OCI-M2 (cell line): Measurements from ENCODE around the gene PLCE1.

Experiments used
- DNase-seq: peaks from one replicate; lab custom pipeline; 2025; ENCODE audit not compliant: unreplicated experiment; lab: John Stamatoyannopoulos, UW

PLCE1 gene

DNA sequence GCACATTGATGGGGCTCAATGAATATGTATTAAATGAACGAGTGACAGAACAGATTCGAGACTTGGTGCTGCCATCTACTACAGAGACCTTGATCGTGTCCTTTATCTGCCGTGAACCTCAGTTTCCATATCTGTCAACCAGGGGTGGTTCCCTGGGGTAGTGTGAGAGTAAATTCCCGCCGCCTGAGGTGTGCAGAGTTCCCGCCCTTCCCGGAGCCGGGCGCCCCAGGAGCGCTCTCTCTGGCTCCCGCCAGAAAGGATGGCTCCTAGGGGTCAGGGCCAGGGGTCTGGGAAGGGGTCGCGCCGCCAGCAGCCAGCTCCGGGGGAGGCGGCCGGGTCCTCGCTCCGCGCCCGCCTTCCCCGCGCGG, 333 bp upstream of the PLCE1 start:
- DNase-seq = no peak

DNA sequence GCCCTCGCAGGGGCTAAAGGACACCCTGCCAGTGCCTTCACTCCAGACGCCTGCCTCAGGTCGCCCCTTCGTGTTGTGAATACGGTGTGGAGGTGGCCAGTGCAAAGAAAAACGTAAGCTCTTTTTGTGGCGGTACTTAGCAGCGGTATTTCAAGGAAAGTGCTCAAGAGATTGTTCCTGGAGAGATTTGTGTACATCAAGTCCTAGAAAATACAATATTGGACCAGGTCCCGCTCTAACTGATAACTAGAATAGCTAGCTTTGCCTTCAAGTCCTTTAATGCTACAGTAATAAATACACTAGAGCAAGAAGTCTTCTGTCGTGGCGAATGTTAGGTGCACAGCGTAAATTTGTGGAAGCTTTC, 689 bp downstream of the PLCE1 start:
- DNase-seq = no peak

DNA sequence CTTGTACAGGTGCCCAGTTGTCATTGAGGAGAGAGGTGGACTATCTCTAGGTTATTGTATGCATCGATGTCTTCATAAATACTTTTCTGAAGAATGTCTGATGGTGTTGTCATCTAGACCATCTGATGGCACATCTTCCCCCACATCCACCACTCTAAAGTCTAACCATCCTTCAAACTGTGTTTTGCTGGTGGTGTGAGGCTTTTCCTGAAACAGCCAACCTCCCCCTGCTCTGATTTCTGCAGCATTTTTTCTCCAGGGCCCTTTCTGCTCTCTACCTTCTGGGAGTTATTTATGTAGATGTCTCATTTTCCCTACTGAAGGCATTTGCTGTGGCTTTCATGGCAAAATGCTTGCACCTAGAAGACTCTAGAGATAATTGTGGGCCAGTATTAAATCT, 1.5 kb downstream of the PLCE1 start:
- DNase-seq = no peak

DNA sequence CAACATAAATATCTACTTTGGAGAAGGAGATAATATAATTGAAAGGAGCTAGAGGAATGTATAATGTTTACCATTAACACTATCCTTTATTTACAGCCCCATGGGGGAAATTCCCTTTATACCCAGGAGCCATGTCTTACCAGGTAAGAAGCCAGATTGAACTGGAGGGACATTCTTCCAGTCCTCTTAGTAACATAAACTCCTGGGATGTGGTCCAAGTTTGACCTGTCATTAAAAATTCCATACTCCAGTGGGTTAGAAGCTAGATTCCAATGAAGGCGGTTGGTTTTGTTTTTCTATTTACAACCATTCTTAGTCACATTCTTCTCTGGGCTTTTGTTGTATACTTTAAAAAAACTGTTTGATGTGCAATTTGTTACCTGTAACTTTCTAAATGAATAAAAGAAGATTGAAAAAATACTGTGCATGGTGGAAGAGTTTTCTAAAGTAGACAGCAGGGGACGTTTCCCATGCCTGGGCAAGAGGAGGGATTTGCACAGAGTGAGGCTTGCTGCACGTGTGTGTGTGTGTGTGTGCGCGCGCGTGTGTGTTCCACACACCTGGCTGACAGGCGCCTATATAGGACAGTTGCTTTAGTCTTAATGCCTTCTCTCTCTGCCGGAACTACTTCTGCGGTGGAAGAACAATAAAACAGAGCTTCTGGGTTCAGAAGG, 2.0 kb downstream of the PLCE1 start:
- DNase-seq = no peak

DNA sequence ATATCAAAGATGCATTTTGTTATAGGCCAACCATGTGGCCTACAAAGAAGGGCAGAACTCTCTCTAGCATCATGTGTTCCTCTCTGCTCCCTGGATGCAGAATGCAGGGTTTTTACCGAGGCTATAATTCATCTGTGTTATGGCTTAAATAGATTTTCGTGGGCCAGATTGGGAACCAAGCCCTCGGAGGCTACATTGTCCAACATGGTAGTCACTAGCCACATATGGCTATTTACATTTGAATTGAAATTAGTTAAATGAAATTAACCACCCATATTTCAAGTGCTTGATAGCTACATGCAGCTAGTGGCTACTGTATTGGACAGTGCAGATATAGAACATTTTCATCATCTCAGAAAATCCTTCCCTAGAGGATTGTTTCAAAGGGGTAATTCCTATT, 2.8 kb downstream of the PLCE1 start:
- no peak for DNase-seq

DNA sequence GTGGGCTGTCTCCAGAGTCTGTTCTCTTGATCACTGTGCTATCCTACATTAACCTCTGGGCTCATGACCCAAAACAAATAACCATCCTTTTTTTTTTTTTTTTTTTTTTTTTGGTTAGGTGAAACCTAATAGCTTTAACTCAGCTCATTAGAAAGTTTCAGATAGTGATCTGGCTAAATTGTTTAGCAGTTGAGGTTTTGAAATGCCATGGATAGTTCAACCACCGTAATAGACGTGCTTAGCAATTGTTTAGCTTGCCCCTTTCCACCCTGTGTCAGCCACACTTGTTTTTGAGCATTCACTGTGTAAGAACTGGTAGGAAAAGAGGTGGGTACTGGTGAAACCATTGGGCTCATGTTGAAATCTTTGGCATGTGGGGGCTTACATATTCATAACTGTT, 3.8 kb downstream of the PLCE1 start:
- DNase-seq = no peak

DNA sequence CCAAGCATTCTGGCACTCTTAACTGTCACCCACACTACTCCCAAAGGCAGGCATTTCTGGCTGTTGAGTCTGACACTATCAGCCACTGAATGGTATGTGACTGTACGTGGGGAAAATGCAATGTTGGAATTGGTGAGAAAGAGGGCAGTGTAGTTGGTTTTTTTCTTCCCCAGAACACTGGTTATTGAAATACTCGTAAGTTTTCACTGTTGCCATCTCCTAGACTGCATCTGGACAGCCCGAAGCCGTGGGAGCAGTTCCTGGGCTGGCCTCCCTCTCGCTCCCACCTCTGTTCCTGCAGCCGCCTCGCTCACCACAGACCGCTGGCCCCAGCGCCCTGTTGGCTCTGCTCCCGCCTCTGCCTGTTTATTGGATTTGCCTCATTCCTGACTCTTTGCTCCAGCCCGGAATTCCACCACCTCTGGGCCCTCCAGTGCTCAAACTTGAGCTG, 5.7 kb downstream of the PLCE1 start:
- DNase-seq = no peak

DNA sequence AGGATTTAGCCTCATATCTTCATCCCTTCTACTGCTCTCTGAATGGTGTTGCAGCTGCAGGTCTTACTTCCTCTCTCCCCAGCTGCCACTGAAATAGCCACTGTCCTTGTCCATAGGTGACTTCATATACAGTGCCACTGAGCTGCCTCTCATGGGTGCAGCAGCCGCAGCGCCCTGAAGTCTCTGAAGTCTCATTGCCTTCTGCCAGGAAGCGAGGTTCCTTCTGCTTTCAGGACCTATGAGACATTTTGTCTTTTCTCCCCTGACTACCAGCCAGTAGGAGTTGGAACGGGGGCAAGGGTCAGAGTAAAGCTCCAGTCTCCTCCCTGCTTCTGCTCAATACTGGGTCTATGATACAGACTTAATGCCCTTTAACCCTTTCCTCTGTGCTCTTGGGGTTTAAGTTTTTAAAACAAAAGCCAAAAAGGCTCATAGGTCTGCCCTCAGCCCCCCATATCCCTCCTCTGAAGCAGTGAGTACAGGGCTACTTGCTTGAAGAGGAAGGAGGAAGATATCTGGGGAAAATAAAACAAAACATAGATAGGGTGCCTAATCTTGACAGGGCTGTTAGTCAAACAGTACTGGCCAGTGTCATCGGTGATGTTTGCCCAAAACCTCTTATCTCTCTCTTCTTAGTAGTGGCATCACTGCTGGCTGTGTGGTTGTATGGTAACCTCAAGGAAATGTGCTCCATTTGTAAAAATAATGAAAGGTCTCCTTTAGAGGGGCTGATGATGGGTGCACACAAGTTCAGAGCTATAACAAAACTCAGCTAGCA, 7.1 kb downstream of the PLCE1 start:
- no peak for DNase-seq

DNA sequence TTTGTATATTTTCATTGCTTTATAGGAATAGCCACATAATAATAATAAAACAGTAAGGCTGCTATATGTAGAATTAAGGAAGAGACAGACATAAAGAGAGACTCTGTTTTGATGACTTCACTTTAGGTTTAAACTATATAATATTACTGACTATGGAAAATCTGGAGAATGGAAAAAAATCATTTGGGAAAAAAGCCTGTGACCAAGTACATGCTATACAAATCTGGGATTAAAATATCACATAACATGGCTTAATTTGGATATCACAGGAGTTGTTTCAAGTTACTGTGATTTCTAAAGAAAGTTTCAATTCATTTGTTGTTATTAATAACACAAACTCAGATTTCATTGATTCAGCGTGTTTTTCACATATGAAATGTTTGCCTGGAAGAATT, 7.7 kb downstream of the PLCE1 start:
- no peak for DNase-seq

DNA sequence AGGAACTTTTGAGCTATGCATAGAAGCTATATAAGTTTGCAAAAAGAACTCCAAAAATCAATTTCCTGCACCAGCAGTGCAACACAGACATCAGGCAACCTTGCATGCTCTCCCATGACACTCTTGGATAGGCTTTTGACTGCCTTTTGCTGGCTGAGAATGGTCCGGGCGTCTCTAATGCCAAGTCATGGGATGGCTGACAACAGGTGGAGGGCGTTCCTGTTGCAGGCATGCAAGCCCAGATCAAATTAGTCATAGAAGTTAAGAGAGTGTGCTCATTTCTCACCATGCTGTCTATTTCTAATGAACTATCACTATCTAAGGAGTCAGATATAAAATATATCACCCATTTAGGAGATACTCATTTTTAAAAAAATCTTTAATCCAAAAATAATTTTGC, 8.4 kb downstream of the PLCE1 start:
- DNase-seq = no peak

DNA sequence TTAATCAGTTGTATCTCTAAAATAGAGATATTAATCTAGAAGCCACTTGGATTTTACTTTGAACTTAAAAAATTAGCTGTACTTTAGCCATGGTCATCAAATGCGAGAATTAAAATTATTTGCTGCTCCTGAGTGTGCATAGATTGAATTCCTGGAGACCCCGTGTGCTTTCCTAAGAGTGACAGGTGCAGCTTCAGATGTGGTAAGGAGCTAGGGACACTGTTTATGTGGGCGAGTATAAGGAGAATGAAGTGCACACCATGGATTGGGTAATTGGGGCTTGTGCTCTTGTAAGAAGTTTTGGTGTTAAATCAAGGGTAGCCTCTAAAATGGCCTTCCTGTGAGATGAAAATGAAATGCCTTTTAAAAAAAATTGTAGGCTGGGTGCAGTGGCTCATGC, 9.8 kb downstream of the PLCE1 start:
- DNase-seq = no peak

DNA sequence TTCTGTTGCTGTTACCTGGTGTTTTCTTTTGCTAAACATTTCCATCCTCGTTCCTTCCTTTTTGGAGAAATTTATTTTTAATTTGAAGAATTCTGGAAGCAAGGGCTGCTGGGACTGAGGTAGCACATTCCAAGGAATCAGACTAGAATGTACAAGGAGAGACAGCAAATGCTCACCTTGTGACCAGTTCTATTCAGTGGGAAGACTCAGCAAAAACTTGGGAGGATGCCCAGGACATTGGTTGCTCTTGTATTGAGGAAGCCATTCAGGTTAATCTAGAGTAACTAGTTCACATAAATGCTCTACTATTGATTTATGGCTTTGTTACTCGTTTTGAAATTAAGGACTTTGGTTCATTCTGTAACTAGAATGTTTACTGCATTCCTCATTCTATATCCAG, 11.3 kb downstream of the PLCE1 start:
- DNase-seq = no peak

DNA sequence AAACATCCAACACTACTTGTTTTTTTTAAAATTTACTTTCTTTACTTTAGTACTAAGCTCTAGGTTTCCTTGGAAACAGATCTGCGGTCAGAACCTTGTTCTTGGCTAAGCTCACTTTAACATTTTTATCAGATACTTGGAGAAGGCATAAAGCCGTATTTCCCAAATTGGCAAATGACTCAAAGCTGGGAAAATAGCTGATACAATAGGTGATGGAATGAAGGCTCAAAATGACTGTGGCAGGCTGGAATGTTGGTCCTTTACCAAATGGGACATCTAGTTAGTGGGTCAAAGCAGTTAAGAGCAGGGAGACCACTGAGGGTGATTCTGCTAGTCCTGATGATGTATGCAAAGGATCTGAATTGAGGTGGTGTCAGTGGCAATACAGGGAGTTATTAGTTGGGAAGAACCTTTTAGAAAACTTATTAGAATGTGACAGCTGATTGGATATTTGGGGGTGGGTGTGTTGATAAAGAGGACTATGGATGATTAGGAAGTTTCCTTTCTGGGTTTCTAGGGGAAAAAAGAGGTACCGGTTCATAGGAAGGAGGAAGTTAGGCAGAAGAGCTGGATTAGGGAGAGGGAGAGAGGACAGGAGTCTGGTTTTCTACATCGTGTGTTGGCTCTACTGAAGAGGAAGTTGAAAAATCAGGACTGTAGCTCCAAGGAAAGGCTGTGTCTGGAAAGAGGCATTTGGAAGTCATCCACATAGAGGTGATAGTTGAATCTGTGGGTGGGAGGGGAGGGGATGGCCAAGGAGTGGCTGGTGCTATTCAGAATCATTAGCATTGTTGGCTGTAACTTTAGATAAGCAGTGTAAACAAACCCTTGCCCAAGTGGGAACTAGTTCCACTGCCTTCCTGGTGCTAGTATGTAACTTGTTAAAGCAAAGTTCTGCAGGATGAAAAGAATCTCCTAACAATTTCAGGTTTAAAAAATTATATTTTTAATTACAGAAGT, 13.1 kb downstream of the PLCE1 start:
- no peak for DNase-seq

DNA sequence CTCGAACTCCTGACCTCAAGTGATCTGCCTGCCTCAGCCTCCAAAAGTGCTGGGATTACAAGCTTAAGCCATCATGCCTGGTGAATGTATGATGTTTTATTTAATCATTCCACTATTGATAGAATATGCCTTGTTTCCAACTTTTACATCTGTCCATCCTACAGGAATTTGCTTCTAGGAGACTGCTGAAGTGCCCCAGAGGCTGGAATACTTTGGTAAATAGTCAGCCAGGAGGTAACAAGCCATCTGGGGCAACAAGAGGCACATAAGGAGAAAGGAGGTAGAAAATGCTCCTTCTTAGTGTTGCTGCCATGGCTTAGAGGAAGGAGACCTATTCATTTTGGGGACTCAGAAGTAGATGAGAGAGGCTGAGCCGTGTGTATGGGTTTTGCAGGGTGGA, 14.8 kb downstream of the PLCE1 start:
- no peak for DNase-seq

DNA sequence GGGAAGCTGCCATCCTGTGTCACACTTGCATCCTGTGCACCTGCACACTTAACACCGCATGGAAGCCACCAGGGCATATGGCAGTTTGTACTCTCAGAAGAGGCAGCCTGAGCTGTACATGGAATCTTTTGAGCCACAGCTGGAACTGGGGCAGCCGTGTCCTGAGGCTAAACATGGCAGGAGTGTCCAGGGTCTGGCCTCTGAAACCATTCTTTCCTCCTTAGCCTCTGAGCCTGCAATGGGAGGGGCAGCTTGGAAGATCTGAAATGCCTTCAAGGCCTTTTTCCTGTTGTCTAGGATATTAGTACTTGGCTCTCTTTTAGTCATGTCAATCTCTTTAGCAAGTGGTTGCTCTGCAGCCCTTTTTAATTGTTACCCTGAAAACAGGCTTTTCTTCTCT, 16.4 kb downstream of the PLCE1 start:
- no peak for DNase-seq

DNA sequence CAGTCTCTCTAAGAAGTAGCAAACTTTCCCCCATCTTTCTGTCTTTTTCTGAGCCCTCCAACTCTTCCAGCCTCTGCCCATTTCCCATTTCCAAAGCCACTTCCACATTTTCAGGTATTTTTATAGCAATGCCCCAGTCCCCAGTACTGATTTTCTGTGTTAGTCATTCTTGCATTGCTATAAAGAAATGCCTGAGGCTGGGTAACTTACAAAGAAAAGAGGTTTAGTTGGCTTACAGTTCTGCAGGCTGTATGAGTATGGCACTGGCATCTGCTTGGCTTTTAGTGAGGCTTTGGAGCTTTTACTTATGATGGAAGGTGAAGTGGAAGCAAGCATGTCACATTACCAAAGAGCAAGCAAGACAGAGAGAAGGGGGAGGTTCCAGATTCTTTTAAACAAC, 17.2 kb downstream of the PLCE1 start:
- no peak for DNase-seq

DNA sequence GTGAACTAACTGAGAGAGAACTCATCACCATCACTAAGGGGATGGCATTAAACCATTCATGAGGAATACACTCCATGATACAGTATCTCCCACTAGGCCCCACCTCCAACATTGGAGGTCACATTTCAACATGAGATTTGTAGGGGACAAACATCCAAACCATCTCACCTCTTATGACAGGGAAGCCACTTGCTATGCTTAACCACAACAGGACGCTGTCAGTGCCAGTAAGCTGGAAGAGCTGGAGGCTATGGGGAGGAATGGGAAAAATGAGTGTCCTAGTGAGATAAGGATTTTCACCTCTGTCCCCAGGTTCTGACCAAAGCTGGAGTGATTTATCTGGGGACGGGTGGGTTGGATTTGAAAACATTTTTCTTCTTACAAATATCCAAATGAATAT, 17.6 kb downstream of the PLCE1 start:
- no peak for DNase-seq

DNA sequence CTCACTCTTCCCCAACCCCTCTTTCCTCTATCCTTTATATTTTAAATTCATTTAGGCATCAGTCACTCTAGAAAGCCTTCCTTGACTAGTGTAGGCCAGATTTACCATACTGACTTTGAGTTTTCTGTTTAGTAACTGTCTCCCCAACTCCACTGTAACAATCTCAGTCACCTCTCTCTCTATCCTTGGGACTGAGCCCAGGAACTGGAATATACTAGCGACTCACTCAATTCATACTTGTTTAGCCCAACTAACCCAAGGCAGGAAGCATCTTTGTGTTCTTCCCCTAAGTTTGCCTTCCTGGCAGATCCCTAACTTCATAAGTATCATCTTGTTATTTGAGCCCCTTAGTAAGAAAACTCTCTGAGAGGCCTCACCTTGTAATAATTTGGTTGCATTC, 19.1 kb downstream of the PLCE1 start:
- no peak for DNase-seq

DNA sequence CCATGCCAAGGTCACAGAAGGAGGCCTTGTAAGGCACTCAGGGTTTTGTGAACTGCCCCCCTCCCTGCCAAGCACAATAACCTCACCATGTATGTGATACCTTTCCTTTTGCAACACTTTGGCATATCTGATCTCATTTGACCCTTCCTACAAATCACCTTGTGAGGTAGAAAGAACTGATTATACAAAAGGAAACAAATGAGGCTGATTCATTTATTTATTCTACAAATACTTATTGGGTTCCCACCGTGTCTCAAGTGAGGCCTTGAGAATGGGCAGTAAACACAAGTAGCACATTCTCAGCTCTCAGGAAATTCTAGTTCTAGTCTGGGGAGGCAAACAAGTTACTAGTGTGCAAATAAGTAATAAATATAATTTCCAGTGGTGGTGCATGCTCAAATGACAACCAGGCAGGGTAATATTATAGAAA, 19.6 kb downstream of the PLCE1 start:
- DNase-seq = no peak

DNA sequence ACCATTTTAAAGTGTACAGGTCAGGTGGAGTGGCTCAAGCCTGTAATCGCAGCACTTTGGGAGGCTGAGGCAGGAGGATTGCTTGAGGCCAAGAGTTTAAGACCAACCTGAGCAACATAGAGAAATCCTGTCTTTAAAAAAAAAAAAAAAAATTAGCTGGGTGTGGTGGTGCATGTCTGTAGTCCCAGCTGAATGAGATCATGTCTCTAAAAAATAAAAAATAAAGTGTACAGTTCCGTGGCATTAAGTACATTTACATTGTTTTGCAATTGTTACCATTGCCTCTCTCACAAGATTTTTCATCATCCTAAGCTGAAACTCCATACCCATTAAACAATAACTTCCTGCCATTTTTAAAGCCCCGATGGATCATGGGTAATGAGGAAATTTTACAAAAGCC, 20.6 kb downstream of the PLCE1 start:
- DNase-seq = no peak

DNA sequence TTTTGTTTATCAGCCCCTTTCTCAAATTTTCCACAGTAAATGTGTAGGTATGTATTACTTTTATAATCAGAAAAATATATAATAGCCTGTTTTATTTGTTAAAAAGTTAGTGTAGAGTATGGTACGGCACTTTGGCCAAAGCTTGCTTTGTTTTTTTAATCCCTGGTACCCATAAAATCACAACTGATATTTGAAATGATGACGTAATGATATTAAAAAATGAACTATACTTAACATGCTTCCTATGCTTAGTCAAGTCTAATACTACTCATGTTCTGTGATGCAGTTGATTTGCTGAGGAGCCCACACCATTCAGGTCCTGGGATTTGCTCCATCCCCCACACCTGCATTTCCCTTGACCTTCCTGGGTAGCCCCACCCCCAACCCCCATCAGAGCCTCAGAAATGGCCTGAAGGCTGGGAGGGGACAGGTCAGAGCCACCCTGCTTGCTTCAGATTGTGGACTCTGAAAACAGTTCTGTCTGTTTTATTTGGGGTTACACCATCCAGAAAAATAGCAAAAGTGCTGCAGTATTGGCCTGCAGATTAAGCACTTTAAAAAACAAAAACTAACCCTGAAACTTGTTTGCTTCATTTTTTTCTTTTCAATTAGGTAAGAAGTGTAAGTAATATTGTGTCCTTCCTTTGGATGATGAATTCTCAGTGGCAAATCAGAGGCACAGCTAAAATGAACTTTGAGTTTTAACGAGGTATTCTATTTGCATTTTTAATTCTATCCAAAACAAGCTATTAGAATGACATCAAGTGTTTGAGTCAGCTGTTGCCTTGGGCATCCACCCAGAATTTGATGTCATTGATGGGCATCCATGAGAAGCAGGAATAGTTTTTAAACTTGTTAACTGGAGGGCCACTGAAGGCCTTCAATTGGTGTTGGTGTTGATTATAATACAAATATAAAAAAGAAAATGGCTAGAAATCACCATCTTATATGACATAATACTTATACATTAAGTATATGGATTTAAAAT, 23.3 kb downstream of the PLCE1 start:
- no peak for DNase-seq
